HG03521 (cell line): ENCODE data around the gene DUSP7.

Experiments used
- ATAC-seq: cut with Tn5 transposase; IDR thresholded peaks from one replicate; pipeline ENCODE4 v1.9.1; 2021; ENCODE audit warnings: mild to moderate bottlenecking, moderate library complexity; ENCODE audit not compliant: unreplicated experiment

Gene DUSP7

GRCh38 chr3:52068730-52069129 is 12.4 kb upstream of the DUSP7 start:
- ATAC-seq = no peak

- no peak for ATAC-seq
Measured at GRCh38 chr3:52068055-52068571, 11.7 kb upstream of the DUSP7 start.

GRCh38 chr3:52067526-52067925 is 11.2 kb upstream of the DUSP7 start:
- no peak for ATAC-seq

- no peak for ATAC-seq
Measured at GRCh38 chr3:52067046-52067445, 10.7 kb upstream of the DUSP7 start.

GRCh38 chr3:52065264-52065756 is 8.9 kb upstream of the DUSP7 start:
- ATAC-seq = no peak

GRCh38 chr3:52064561-52064960 is 8.2 kb upstream of the DUSP7 start:
- ATAC-seq = no peak

- no peak for ATAC-seq
Measured at GRCh38 chr3:52063026-52063723, 6.8 kb upstream of the DUSP7 start.

- ATAC-seq = no peak
Measured at GRCh38 chr3:52062505-52062904, 6.1 kb upstream of the DUSP7 start.

GRCh38 chr3:52061121-52061910 is 4.9 kb upstream of the DUSP7 start:
- no peak for ATAC-seq

GRCh38 chr3:52059781-52060180 is 3.4 kb upstream of the DUSP7 start:
- no peak for ATAC-seq

GRCh38 chr3:52057812-52058495 is 1.6 kb upstream of the DUSP7 start:
- no peak for ATAC-seq

GRCh38 chr3:52056968-52057811 is 819 bp upstream of the DUSP7 start:
- ATAC-seq = peak; percentile 80

GRCh38 chr3:52055537-52056351 is 627 bp downstream of the DUSP7 start:
- peak; percentile 12 for ATAC-seq

GRCh38 chr3:52054661-52055511 is 1.5 kb downstream of the DUSP7 start:
- ATAC-seq = no peak

- ATAC-seq = no peak
Measured at GRCh38 chr3:52053307-52054304, 2.8 kb downstream of the DUSP7 start.

- ATAC-seq = no peak
Measured at GRCh38 chr3:52052831-52053306, 3.5 kb downstream of the DUSP7 start.

- ATAC-seq = no peak
Measured at GRCh38 chr3:52051444-52051843, 4.9 kb downstream of the DUSP7 start.
